ENCODE measurements around the gene JAKMIP1.
A peak's percentile ranks its signal among the peaks of the same experiment; 100 is the strongest.

JAKMIP1 gene

DNA sequence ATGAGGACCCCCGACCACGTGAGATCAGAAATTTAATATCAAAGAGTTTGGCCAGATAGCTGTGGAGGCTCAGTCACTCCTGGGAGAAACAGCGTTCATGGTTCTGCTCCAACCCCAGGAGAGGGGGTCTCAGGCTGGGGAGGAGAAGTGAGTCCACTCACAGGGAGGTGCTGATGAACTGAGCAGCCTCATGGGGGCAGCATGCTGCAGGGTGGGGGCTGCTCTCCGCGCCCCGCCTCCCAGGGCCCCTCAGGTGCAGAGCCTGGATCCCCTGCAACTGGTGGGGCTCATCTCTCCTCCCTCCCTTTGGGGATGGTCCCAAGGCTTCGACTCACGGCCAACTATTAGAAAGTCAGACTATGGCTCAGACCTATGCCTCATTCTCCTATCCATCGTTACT, 155.5 kb downstream of the JAKMIP1 start:
- H3K9ac ChIP-seq, result no peak overlapping the region
- peaks cover 0 to 58% (median 36%) of the 10 kb centered on the region in 10 experiments; a peak in 17 of 20 replicates for H3K4me1 ChIP-seq
- peak overlapping the region in 6 of 11 experiments; percentile 32 to 69 (median 50); a peak in 8 of 22 replicates for H3K4me2 ChIP-seq
- H4K20me1 ChIP-seq, result no peaks in the 10 kb centered on the region
- H3K27me3 ChIP-seq, result no peaks in the 10 kb centered on the region
- H3K27ac ChIP-seq, result no peak overlapping the region
- no peak overlapping the region for H3K4me3 ChIP-seq
- H3K36me3 ChIP-seq, result no peaks in the 10 kb centered on the region
- TF ChIP-seq Cebpa-rat (IDR thresholded peaks at IDR 0.05), result no peak
- H3K9me3 ChIP-seq (replicated peaks in 1 of 11), result peaks cover 0 to 8% (median 5%) of the 10 kb centered on the region in 11 experiments; a peak in 6 of 22 replicates

DNA sequence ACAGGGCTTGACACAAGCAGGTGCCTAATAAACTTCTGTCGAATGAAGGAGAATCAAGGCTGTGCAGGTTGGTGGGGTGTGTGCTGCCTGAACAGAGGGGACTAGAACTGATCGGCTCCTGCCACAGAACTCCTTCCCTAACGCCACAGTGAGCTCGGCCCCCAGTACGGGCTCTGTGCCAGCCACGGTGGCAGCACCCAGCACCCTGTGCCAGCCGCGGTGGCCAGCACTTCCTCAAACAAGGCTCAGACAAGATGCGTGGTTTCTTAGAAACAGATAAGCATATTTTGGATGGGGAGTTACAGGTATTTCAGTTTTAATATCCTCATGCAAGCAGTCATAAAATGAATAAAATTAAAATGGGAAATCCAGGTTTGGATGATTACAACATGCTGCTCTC, 156.1 kb downstream of the JAKMIP1 start:
- Histone ChIP-seq H3K9ac (no peak overlapping the region), H3K27ac (no peak overlapping the region), H3K4me1 (peaks cover 0 to 60% (median 36%) of the 10 kb centered on the region in 10 experiments; a peak in 17 of 20 replicates), H4K20me1 (no peaks in the 10 kb centered on the region), H3K4me3 (no peak overlapping the region), H3K36me3 (no peaks in the 10 kb centered on the region), H3K9me3 (replicated peaks in 1 of 11) (peaks cover 0 to 5% (median 2%) of the 10 kb centered on the region in 11 experiments; a peak in 4 of 22 replicates), H3K27me3 (no peaks in the 10 kb centered on the region), H3K4me2 (peak overlapping the region; percentile 16 to 69 (median 45); a peak in 20 of 22 replicates)
- no peak for TF ChIP-seq Cebpa-rat (IDR thresholded peaks at IDR 0.05)

GRCh38 chr4:6043843-6044242, 156.5 kb downstream of the JAKMIP1 start:
- H3K27me3 ChIP-seq, result no peaks in the 10 kb centered on the region
- no peak for TF ChIP-seq Cebpa-rat (IDR thresholded peaks at IDR 0.05)
- peak overlapping the region; percentile 16 to 69 (median 45); a peak in 20 of 22 replicates for H3K4me2 ChIP-seq

GRCh38 chr4:6043188-6043587, 157.2 kb downstream of the JAKMIP1 start:
- H3K9me3 ChIP-seq (replicated peaks in 1 of 11), result no peaks in the 10 kb centered on the region
- TF ChIP-seq Cebpa-rat (IDR thresholded peaks at IDR 0.05), result no peak
- no peaks in the 10 kb centered on the region for H3K36me3 ChIP-seq
- H3K27ac ChIP-seq, result no peak overlapping the region
- no peak overlapping the region for H3K9ac ChIP-seq
- peaks cover 0 to 60% (median 36%) of the 10 kb centered on the region in 10 experiments; a peak in 17 of 20 replicates for H3K4me1 ChIP-seq
- no peak overlapping the region for H3K4me3 ChIP-seq
- H3K27me3 ChIP-seq, result no peaks in the 10 kb centered on the region
- no peak overlapping the region for H3K4me2 ChIP-seq
- no peaks in the 10 kb centered on the region for H4K20me1 ChIP-seq

More at GRCh38 chr4:6043843-6044242, 156.5 kb downstream of the JAKMIP1 start:
- Histone ChIP-seq H3K36me3 (no peaks in the 10 kb centered on the region), H3K9me3 (replicated peaks in 1 of 11) (0 out of 22 replicates have a peak, but pooled peaks cover 0 to under 1% (median 0%) of the 10 kb centered on the region in 11 experiments), H3K9ac (no peak overlapping the region), H3K27ac (no peak overlapping the region), H3K4me1 (peaks cover 0 to 60% (median 36%) of the 10 kb centered on the region in 10 experiments; a peak in 17 of 20 replicates), H3K4me3 (no peak overlapping the region), H4K20me1 (no peaks in the 10 kb centered on the region)

- Histone ChIP-seq H3K9ac (no peak overlapping the region), H3K9me3 (replicated peaks in 1 of 11) (no peaks in the 10 kb centered on the region), H3K27me3 (no peaks in the 10 kb centered on the region), H3K4me1 (peaks cover 0 to 54% (median 31%) of the 10 kb centered on the region in 10 experiments; a peak in 17 of 20 replicates), H3K27ac (no peak overlapping the region), H3K36me3 (no peaks in the 10 kb centered on the region), H3K4me3 (no peak overlapping the region), H3K4me2 (no peak overlapping the region), H4K20me1 (no peaks in the 10 kb centered on the region)
- TF ChIP-seq Cebpa-rat (IDR thresholded peaks at IDR 0.05), result no peak
These were observed 157.9 kb downstream of the JAKMIP1 start for GRCh38 chr4:6042293-6043063.

DNA sequence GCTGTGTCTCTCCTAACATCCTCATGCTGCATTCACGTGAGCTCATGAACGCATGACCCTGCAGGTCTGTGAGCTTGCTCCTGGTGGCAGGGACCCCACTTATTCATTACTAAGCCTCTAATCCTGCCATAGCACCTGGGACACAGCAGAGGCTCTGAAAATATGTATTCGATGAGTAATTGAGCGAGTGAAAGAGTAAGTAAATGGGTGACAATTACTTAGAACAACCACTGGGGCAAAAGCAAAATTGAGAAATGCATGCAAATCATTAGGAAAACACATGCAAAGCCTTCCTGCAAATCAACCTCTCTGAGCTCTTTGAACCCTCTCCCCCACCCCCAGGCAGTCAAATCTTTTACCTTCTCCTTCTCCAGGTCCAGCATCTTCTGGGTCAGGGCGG, 158.5 kb downstream of the JAKMIP1 start:
- Histone ChIP-seq H3K36me3 (no peaks in the 10 kb centered on the region), H4K20me1 (no peaks in the 10 kb centered on the region), H3K27me3 (no peaks in the 10 kb centered on the region), H3K27ac (no peak overlapping the region), H3K4me2 (no peak overlapping the region), H3K4me1 (peaks cover 0 to 47% (median 26%) of the 10 kb centered on the region in 10 experiments; a peak in 17 of 20 replicates), H3K9ac (no peak overlapping the region), H3K9me3 (replicated peaks in 1 of 11) (no peaks in the 10 kb centered on the region), H3K4me3 (no peak overlapping the region)
- no peak for TF ChIP-seq Cebpa-rat (IDR thresholded peaks at IDR 0.05)

- Histone ChIP-seq H3K4me2 (peak overlapping the region in 8 of 11 experiments; percentile 3 to 57 (median 28); a peak in 12 of 22 replicates), H3K27ac (no peak overlapping the region), H4K20me1 (no peaks in the 10 kb centered on the region), H3K27me3 (no peaks in the 10 kb centered on the region), H3K4me1 (peaks cover 0 to 31% (median 11%) of the 10 kb centered on the region in 10 experiments; a peak in 14 of 20 replicates), H3K9me3 (replicated peaks in 1 of 11) (no peaks in the 10 kb centered on the region), H3K36me3 (no peaks in the 10 kb centered on the region), H3K9ac (no peak overlapping the region), H3K4me3 (no peak overlapping the region)
- TF ChIP-seq Cebpa-rat (IDR thresholded peaks at IDR 0.05), result no peak
These were observed 161.6 kb downstream of the JAKMIP1 start for GRCh38 chr4:6038711-6039110.

DNA sequence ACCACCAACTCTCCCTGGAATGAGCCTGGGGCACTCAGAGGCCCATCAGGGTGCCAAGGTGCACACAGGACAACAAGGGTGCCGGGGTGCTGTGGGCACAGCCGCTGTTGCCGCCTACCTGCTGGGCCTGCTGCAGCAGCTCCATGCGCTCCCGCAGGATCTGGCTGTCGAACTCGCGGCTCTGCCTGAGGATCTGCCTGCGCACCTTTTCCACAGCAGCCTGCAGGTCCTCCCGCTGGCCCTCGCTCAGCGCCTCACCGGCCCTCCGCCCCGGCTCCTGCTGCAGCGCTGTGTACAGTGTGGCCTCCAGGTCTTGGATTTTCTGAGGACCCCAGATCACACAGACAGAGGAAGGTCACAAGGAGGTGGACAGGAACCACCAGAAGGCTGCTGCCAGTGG, 164.6 kb downstream of the JAKMIP1 start:
- no peaks in the 10 kb centered on the region for H4K20me1 ChIP-seq

DNA sequence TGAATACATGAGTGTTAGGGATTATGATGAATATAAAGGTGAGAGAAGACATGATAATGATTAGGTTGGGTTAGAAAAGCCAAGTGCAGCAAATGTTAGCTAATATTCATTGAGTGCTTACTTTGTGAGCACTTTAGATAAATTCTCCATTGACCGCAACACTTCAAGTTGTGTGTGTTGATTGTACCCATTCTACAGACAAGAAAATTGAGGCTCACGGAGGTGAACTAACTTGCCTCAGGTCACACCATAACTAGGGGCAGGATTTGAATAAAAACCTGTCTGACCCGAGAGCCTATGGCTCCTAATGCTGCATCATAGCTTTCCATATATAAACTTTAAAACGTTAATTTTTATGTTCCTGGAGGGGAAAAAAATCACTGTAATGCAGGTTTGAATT, 167.0 kb downstream of the JAKMIP1 start:
- Histone ChIP-seq H3K36me3 (no peaks in the 10 kb centered on the region), H3K4me3 (no peak overlapping the region), H3K4me2 (no peak overlapping the region), H3K9ac (no peak overlapping the region), H4K20me1 (no peaks in the 10 kb centered on the region; a peak in 1 of 22 replicates), H3K27me3 (no peaks in the 10 kb centered on the region), H3K9me3 (replicated peaks in 1 of 11) (no peaks in the 10 kb centered on the region), H3K27ac (no peak overlapping the region), H3K4me1 (peaks cover 0 to 7% (median 2%) of the 10 kb centered on the region in 10 experiments; a peak in 10 of 20 replicates)
- no peak for TF ChIP-seq Cebpa-rat (IDR thresholded peaks at IDR 0.05)

More for the DNA sequence above, 164.6 kb downstream of the JAKMIP1 start:
- Histone ChIP-seq H3K27ac (no peak overlapping the region), H3K4me1 (peaks cover 0 to 17% (median 9%) of the 10 kb centered on the region in 10 experiments; a peak in 10 of 20 replicates), H3K36me3 (no peaks in the 10 kb centered on the region), H3K9ac (no peak overlapping the region), H3K27me3 (no peaks in the 10 kb centered on the region), H3K9me3 (replicated peaks in 1 of 11) (no peaks in the 10 kb centered on the region), H3K4me3 (no peak overlapping the region), H3K4me2 (no peak overlapping the region)
- TF ChIP-seq Cebpa-rat (IDR thresholded peaks at IDR 0.05), result no peak
